Large intestine (tissue), 3 donors: ENCODE results near the gene UBAC2. TPM values are rescaled to one million over a fixed set of nuclear protein-coding genes. Genes with fewer than 3 reads are reported as not detected.

Source experiments
- DNase-seq, 2 donors: peaks; one replicate each; pipeline versions ENCODE4 v3.0.0 to v3.0.0-alpha.2; 2013
- H3K27ac ChIP-seq: one replicate; pipeline ENCODE4 v1.5.1; 2013; ENCODE audit warnings: low read length
- H3K27me3 ChIP-seq: 2 replicates; pipeline ENCODE4 v1.6.1; 2013; ENCODE audit warnings: low read length; ENCODE audit not compliant: control insufficient read depth, insufficient read depth
- H3K36me3 ChIP-seq: 2 replicates; pipeline ENCODE4 v1.6.1; 2013; ENCODE audit warnings: low read length; ENCODE audit not compliant: control insufficient read depth, insufficient read depth
- H3K4me1 ChIP-seq: one replicate; pipeline ENCODE4 v1.6.1; 2013; ENCODE audit warnings: low read length; ENCODE audit not compliant: control insufficient read depth, insufficient read depth
- H3K4me3 ChIP-seq: one replicate; pipeline ENCODE4 v1.5.1; 2013; ENCODE audit warnings: low read length
- H3K9me3 ChIP-seq: one replicate; pipeline ENCODE4 v1.6.1; 2013; ENCODE audit warnings: mild to moderate bottlenecking, low read depth, low read length, moderate library complexity; ENCODE audit not compliant: control insufficient read depth
- WGBS: methylation state at CpG from one replicate; pipeline ENCODE4 v1.1.5; 2013; ENCODE audit warnings: low lambda C conversion rate; ENCODE audit not compliant: insufficient coverage; 5-methylcytosine and 5-hydroxymethylcytosine counted together
- polyA plus RNA-seq: library from polyadenylated mRNA; unstranded; fragments of 120-200 nt; gene quantifications from one replicate; pipeline ENCODE4 v1.2.1, GENCODE V29; 2013

UBAC2 gene
- polyA plus RNA-seq, 1 donor: 77.8 TPM

GRCh38 chr13:99278843-99279242 is 78.2 kb downstream of the UBAC2 start:
- Histone ChIP-seq H3K4me1 (no peaks in the 10 kb centered on the region), H3K27me3 (no peaks in the 10 kb centered on the region), H3K9me3 (no peaks in the 10 kb centered on the region), H3K4me3 (no peak overlapping the region), H3K36me3 (peaks cover 21% of the 10 kb centered on the region), H3K27ac (no peak overlapping the region)
- DNase-seq: no peak
- WGBS: 80% methylated on average over 1 of the region's 3 CpGs

GRCh38 chr13:99279637-99280036 is 79.0 kb downstream of the UBAC2 start:
- no peak overlapping the region for H3K27ac ChIP-seq
- no peaks in the 10 kb centered on the region for H3K27me3 ChIP-seq
- H3K4me1 ChIP-seq: no peaks in the 10 kb centered on the region
- no peak overlapping the region for H3K4me3 ChIP-seq
- DNase-seq: no peak
- H3K36me3 ChIP-seq: peaks cover 21% of the 10 kb centered on the region
- no peaks in the 10 kb centered on the region for H3K9me3 ChIP-seq
- WGBS: no CpG with 5 or more reads among the region's 2 CpGs

- Histone ChIP-seq H3K4me1 (no peaks in the 10 kb centered on the region), H3K36me3 (peaks cover 17% of the 10 kb centered on the region), H3K4me3 (no peak overlapping the region), H3K27me3 (no peaks in the 10 kb centered on the region), H3K9me3 (no peaks in the 10 kb centered on the region), H3K27ac (no peak overlapping the region)
- no peak for DNase-seq
- WGBS: 80% methylated on average over 1 of the region's 3 CpGs
These were observed 79.5 kb downstream of the UBAC2 start for GRCh38 chr13:99280166-99280565.

GRCh38 chr13:99281811-99282263 is 81.2 kb downstream of the UBAC2 start:
- Histone ChIP-seq H3K9me3 (no peaks in the 10 kb centered on the region), H3K36me3 (peaks cover 19% of the 10 kb centered on the region), H3K27me3 (no peaks in the 10 kb centered on the region), H3K4me3 (no peak overlapping the region), H3K27ac (no peak overlapping the region), H3K4me1 (no peaks in the 10 kb centered on the region)
- no peak for DNase-seq
- WGBS: no CpG with 5 or more reads among the region's 5 CpGs

- DNase-seq: no peak
- 60% methylated on average over 1 of the region's 1 CpG for WGBS
- Histone ChIP-seq H3K36me3 (peaks cover 18% of the 10 kb centered on the region), H3K4me1 (no peaks in the 10 kb centered on the region), H3K27me3 (no peaks in the 10 kb centered on the region), H3K27ac (no peak overlapping the region), H3K4me3 (no peak overlapping the region), H3K9me3 (no peaks in the 10 kb centered on the region)
These were observed 81.9 kb downstream of the UBAC2 start for GRCh38 chr13:99282264-99283231.

GRCh38 chr13:99285432-99286182 is 85.0 kb downstream of the UBAC2 start:
- Histone ChIP-seq H3K4me3 (no peak overlapping the region), H3K27me3 (no peaks in the 10 kb centered on the region), H3K4me1 (no peaks in the 10 kb centered on the region), H3K36me3 (peaks cover 13% of the 10 kb centered on the region), H3K9me3 (no peaks in the 10 kb centered on the region), H3K27ac (no peak overlapping the region)
- no CpG with 5 or more reads among the region's 10 CpGs for WGBS
- peak in 1 of 2 donors; percentile 39 for DNase-seq

- no peak overlapping the region for H3K27ac ChIP-seq
- WGBS: 100% methylated on average over 1 of the region's 4 CpGs
These were observed 86.9 kb downstream of the UBAC2 start for GRCh38 chr13:99287551-99287950.

GRCh38 chr13:99288089-99288488 is 87.4 kb downstream of the UBAC2 start:
- H3K27ac ChIP-seq: no peak overlapping the region
- H3K4me1 ChIP-seq: no peaks in the 10 kb centered on the region
- no peaks in the 10 kb centered on the region for H3K27me3 ChIP-seq
- H3K36me3 ChIP-seq: peaks cover 8% of the 10 kb centered on the region
- no peak overlapping the region for H3K4me3 ChIP-seq
- no CpG with 5 or more reads among the region's 2 CpGs for WGBS
- no peak for DNase-seq
- no peaks in the 10 kb centered on the region for H3K9me3 ChIP-seq

More at GRCh38 chr13:99287551-99287950, 86.9 kb downstream of the UBAC2 start:
- Histone ChIP-seq H3K4me1 (no peaks in the 10 kb centered on the region), H3K27me3 (no peaks in the 10 kb centered on the region), H3K4me3 (no peak overlapping the region), H3K9me3 (no peaks in the 10 kb centered on the region), H3K36me3 (peaks cover 8% of the 10 kb centered on the region)
- DNase-seq: no peak

GRCh38 chr13:99289271-99289670 is 88.6 kb downstream of the UBAC2 start:
- Histone ChIP-seq H3K27ac (no peak overlapping the region), H3K4me3 (no peak overlapping the region), H3K4me1 (peaks cover 5% of the 10 kb centered on the region), H3K9me3 (no peaks in the 10 kb centered on the region), H3K27me3 (no peaks in the 10 kb centered on the region), H3K36me3 (peaks cover 8% of the 10 kb centered on the region)
- WGBS: 81% methylated on average over 2 of the region's 2 CpGs
- DNase-seq: no peak

GRCh38 chr13:99289674-99290337 is 89.2 kb downstream of the UBAC2 start:
- Histone ChIP-seq H3K4me1 (peaks cover 5% of the 10 kb centered on the region), H3K4me3 (no peak overlapping the region), H3K36me3 (peaks cover 8% of the 10 kb centered on the region), H3K9me3 (no peaks in the 10 kb centered on the region), H3K27ac (no peak overlapping the region), H3K27me3 (no peaks in the 10 kb centered on the region)
- DNase-seq: no peak
- no CpG with 5 or more reads among the region's 7 CpGs for WGBS
